Right lobe of liver (tissue), 4 donors: Measurements from ENCODE around the gene OAS3.

Source experiments
- POLR2A ChIP-seq: fragments of 450-650 bp; IDR thresholded peaks from one replicate; pipeline ENCODE4 v1.6.1; 2017; ENCODE audit warnings: antibody characterized with exemption, mild to moderate bottlenecking
- TF ChIP-seq, protein P1 (sequence below), 4 donors: fragments of 200-600 bp in 3 of 4; fragments of 450-650 bp in 1 of 4; IDR thresholded peaks; one replicate each; pipeline versions ENCODE4 v1.5.1 to v1.8.0; 2016 to 2022; ENCODE audit warnings: antibody characterized with exemption in 4 of 4, mild to moderate bottlenecking in 2 of 4
- donor health status: DM: no; HTN: no; CAD: no.
- donor health status: DM: no; HTN: no; CAD: no.
- donor health status: DM: no; HTN: yes; CAD: no.

DNA sequence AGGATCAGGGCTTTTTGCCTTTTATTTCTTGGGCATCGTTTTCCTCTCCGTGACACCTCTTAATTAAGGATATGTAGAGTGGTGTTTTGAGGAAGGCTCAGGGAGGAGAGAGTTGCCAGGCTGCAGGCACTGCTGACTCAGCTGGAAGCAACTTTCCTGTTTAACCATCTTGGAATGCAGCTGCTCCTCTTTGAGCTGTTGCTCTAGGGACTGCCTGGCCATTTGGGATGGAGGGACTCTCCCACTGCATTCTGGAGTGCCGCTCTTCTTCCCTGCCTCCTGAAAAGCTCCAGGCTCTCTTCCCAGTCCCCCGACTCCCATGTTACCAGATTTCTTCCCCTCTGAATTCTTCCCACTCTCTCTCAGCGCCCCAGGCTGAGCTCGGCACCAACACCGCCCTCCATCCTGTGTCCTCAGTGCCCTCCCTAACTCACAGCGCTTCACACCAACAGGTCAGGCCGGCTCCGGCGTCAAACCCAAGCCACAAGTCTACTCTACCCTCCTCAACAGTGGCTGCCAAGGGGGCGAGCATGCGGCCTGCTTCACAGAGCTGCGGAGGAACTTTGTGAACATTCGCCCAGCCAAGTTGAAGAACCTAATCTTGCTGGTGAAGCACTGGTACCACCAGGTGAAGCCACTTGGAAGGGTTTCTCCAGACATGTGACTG lies 5.9 kb downstream of the OAS3 start:
- TF ChIP-seq, protein P1, sequence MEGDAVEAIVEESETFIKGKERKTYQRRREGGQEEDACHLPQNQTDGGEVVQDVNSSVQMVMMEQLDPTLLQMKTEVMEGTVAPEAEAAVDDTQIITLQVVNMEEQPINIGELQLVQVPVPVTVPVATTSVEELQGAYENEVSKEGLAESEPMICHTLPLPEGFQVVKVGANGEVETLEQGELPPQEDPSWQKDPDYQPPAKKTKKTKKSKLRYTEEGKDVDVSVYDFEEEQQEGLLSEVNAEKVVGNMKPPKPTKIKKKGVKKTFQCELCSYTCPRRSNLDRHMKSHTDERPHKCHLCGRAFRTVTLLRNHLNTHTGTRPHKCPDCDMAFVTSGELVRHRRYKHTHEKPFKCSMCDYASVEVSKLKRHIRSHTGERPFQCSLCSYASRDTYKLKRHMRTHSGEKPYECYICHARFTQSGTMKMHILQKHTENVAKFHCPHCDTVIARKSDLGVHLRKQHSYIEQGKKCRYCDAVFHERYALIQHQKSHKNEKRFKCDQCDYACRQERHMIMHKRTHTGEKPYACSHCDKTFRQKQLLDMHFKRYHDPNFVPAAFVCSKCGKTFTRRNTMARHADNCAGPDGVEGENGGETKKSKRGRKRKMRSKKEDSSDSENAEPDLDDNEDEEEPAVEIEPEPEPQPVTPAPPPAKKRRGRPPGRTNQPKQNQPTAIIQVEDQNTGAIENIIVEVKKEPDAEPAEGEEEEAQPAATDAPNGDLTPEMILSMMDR (IDR thresholded peaks at IDR 0.05) = no peak
- TF ChIP-seq POLR2A = no peak
